ENCODE data around the gene CDX2. TPM values are rescaled to one million over a fixed set of nuclear protein-coding genes. Genes with fewer than 3 reads are reported as not detected.

Gene CDX2
- total RNA-seq, 1 experiment from 2014 or later: not detected

DNA sequence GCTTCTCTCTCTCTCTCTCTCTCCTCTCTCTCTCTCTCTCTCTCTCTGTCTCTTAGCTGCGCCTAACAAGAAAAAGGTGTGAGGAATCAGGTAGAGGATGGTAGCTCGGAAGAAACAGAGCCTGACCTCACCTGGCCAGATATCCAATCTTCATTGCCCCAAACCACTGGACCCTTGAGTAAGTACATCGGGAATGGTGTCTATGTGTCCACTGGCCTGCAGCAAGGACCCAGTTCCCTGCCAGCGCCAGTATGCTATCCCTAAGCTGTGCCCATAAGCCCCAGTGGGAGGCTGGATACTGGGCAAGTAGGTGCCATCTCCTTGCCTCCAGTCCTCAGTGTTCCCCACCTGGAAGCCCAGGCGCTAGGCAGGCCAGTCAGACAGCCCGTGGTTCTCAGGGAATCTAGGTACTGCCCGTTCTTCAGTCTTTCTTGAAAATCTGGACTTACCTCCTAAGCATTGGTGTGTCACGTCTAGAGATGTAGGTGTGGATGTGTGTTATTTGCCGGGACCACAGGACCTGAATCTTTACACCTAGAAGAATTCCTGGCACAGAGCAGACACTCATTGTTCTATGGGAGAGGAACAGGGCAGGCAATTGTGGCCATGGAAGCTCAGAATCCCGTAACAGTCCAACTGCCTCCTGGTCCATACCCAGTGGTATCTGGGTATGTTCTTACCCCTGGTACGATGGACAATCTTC, 12.0 kb upstream of the CDX2 start:
- no peaks in the 10 kb centered on the region for H3K79me2 ChIP-seq (ENCODE audit: low read length)
- H3K27ac ChIP-seq (ENCODE audit: low read length): no peak overlapping the region
- H2AFZ ChIP-seq (ENCODE audit: low read length): no peak overlapping the region
- no peaks in the 10 kb centered on the region for H3K36me3 ChIP-seq (ENCODE audit: insufficient read depth, low read length)
- no peak overlapping the region for H3K4me2 ChIP-seq (ENCODE audit: low read depth, low read length, poor library complexity, severe bottlenecking)
- H3K27me3 ChIP-seq (ENCODE audit: low read length): no peaks in the 10 kb centered on the region
- no peaks in the 10 kb centered on the region for H4K20me1 ChIP-seq (ENCODE audit: insufficient read depth, low read depth, low read length)
- no peak overlapping the region for H3K4me3 ChIP-seq (ENCODE audit: low read length)
- no peaks in the 10 kb centered on the region for H3K9me3 ChIP-seq (ENCODE audit: low read length)
- no peak for DNase-seq
- H3K9ac ChIP-seq (ENCODE audit: low read length): no peak overlapping the region
- no peaks in the 10 kb centered on the region for H3K9me2 ChIP-seq (replicated peaks; ENCODE audit: insufficient read depth, low read length)
- no peaks in the 10 kb centered on the region for H3K4me1 ChIP-seq (ENCODE audit: low read length)

DNA sequence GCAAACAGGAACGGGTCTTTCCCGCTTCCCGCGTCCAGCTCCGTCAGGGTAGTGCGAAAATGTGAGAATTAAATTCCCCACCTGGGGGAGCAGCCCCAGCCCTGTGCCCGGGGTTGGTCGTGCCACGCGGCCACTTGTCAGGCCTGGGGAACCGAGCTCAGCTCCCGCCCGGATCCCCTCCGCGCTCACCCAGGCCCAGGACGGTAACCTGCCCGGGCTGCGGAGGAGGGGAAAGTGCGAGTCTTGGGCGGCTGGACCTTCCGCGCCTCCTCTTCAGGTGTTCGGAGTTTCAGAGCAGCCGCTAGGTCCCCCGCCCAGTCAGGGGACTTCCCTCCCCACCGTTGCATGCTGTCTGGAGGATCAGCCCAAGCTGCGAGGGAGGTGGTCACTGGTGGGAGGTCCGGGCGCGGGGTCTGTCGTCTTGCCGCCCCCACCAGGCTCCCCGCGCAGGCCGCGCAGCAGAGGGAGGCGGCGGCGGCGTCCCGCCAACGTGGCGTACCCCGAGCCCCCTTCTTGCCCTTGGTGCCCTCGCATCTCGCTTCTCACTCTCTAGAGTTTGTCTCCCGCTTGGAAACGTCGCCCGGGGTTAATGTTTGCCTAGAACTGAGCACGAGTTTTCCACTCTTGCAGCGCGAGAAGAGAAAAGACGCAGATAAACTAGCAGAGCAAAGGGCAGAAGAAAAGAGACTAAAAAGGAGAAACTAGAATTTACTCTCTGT, 11.3 kb upstream of the CDX2 start:
- no peaks in the 10 kb centered on the region for H3K9me2 ChIP-seq (replicated peaks; ENCODE audit: insufficient read depth, low read length)
- H3K9me3 ChIP-seq (ENCODE audit: low read length): no peaks in the 10 kb centered on the region
- no peaks in the 10 kb centered on the region for H3K36me3 ChIP-seq (ENCODE audit: insufficient read depth, low read length)
- H3K79me2 ChIP-seq (ENCODE audit: low read length): no peaks in the 10 kb centered on the region
- DNase-seq: no peak
- no peak overlapping the region for H3K27ac ChIP-seq (ENCODE audit: low read length)
- H2AFZ ChIP-seq (ENCODE audit: low read length): no peak overlapping the region
- no peak overlapping the region for H3K4me2 ChIP-seq (ENCODE audit: low read depth, low read length, poor library complexity, severe bottlenecking)
- no peaks in the 10 kb centered on the region for H4K20me1 ChIP-seq (ENCODE audit: insufficient read depth, low read depth, low read length)
- no peaks in the 10 kb centered on the region for H3K4me1 ChIP-seq (ENCODE audit: low read length)
- no peak overlapping the region for H3K9ac ChIP-seq (ENCODE audit: low read length)
- H3K27me3 ChIP-seq (ENCODE audit: low read length): no peaks in the 10 kb centered on the region
- no peak overlapping the region for H3K4me3 ChIP-seq (ENCODE audit: low read length)

GRCh38 chr13:27979765-27980279, 10.7 kb upstream of the CDX2 start:
- Histone ChIP-seq H2AFZ (ENCODE audit: low read length) (no peak overlapping the region), H3K36me3 (ENCODE audit: insufficient read depth, low read length) (no peaks in the 10 kb centered on the region), H3K4me3 (ENCODE audit: low read length) (no peak overlapping the region), H3K27ac (ENCODE audit: low read length) (no peak overlapping the region), H3K9ac (ENCODE audit: low read length) (no peak overlapping the region), H4K20me1 (ENCODE audit: insufficient read depth, low read depth, low read length) (no peaks in the 10 kb centered on the region), H3K4me2 (ENCODE audit: low read depth, low read length, poor library complexity, severe bottlenecking) (no peak overlapping the region), H3K9me3 (ENCODE audit: low read length) (no peaks in the 10 kb centered on the region), H3K79me2 (ENCODE audit: low read length) (no peaks in the 10 kb centered on the region), H3K9me2 (replicated peaks; ENCODE audit: insufficient read depth, low read length) (no peaks in the 10 kb centered on the region), H3K4me1 (ENCODE audit: low read length) (no peaks in the 10 kb centered on the region), H3K27me3 (ENCODE audit: low read length) (no peaks in the 10 kb centered on the region)
- no peak for DNase-seq

GRCh38 chr13:27979001-27979643, 10.0 kb upstream of the CDX2 start:
- H3K4me3 ChIP-seq (ENCODE audit: low read length): no peak overlapping the region

DNA sequence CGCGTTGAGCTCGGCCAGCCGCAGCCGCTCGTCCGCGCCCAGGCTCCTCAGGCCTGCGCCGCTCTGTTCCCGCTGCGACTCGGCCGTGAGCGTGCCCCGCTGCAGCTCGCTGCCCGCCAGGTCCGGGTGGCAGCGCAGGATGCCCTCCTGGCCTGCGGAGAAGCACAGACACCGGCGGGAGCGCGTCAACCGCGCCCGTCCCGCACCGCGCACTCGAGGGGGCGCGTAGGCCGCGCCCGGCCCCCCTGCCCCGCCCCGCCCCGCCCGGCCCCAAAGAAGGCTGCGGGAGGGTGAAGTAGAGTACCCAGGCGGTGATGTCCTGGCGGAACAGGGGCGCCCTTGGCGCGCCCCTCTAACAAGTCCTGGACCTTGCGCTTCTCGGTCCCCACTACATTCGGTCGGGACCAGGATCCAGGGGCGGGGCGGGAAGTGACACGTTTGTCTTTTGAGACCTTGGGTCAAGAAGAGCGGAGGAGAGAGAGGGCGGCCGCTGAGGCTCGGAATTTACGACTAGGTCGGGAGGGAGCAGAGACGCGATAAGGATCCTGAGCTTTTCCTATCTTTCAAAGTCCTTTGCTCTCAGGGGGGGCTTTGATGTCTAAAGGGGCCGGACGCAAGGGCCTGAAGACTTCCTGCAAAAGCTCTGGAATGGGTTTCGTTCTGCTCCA, 9.3 kb upstream of the CDX2 start:
- H3K4me1 ChIP-seq (ENCODE audit: low read length): no peaks in the 10 kb centered on the region
- no peak overlapping the region for H2AFZ ChIP-seq (ENCODE audit: low read length)
- H3K4me2 ChIP-seq (ENCODE audit: low read depth, low read length, poor library complexity, severe bottlenecking): no peak overlapping the region
- no peaks in the 10 kb centered on the region for H3K9me2 ChIP-seq (replicated peaks; ENCODE audit: insufficient read depth, low read length)
- H3K36me3 ChIP-seq (ENCODE audit: insufficient read depth, low read length): no peaks in the 10 kb centered on the region
- no peaks in the 10 kb centered on the region for H3K79me2 ChIP-seq (ENCODE audit: low read length)
- DNase-seq: no peak
- no peak overlapping the region for H3K9ac ChIP-seq (ENCODE audit: low read length)
- H3K27me3 ChIP-seq (ENCODE audit: low read length): no peaks in the 10 kb centered on the region
- H3K4me3 ChIP-seq (ENCODE audit: low read length): no peak overlapping the region
- H3K9me3 ChIP-seq (ENCODE audit: low read length): no peaks in the 10 kb centered on the region
- no peak overlapping the region for H3K27ac ChIP-seq (ENCODE audit: low read length)
- H4K20me1 ChIP-seq (ENCODE audit: insufficient read depth, low read depth, low read length): no peaks in the 10 kb centered on the region

More at GRCh38 chr13:27979001-27979643, 10.0 kb upstream of the CDX2 start:
- Histone ChIP-seq H3K4me1 (ENCODE audit: low read length) (no peaks in the 10 kb centered on the region), H3K27ac (ENCODE audit: low read length) (no peak overlapping the region), H3K9ac (ENCODE audit: low read length) (no peak overlapping the region), H3K4me2 (ENCODE audit: low read depth, low read length, poor library complexity, severe bottlenecking) (no peak overlapping the region), H2AFZ (ENCODE audit: low read length) (no peak overlapping the region), H3K9me3 (ENCODE audit: low read length) (no peaks in the 10 kb centered on the region), H4K20me1 (ENCODE audit: insufficient read depth, low read depth, low read length) (no peaks in the 10 kb centered on the region), H3K9me2 (replicated peaks; ENCODE audit: insufficient read depth, low read length) (no peaks in the 10 kb centered on the region), H3K27me3 (ENCODE audit: low read length) (no peaks in the 10 kb centered on the region), H3K79me2 (ENCODE audit: low read length) (no peaks in the 10 kb centered on the region), H3K36me3 (ENCODE audit: insufficient read depth, low read length) (no peaks in the 10 kb centered on the region)
- no peak for DNase-seq

- no peaks in the 10 kb centered on the region for H3K27me3 ChIP-seq (ENCODE audit: low read length)
- no peak overlapping the region for H3K4me2 ChIP-seq (ENCODE audit: low read depth, low read length, poor library complexity, severe bottlenecking)
- no peaks in the 10 kb centered on the region for H4K20me1 ChIP-seq (ENCODE audit: insufficient read depth, low read depth, low read length)
Observed at GRCh38 chr13:27977476-27978300, 8.6 kb upstream of the CDX2 start.

GRCh38 chr13:27976362-27977091, 7.4 kb upstream of the CDX2 start:
- Histone ChIP-seq H2AFZ (ENCODE audit: low read length) (no peak overlapping the region), H3K4me3 (ENCODE audit: low read length) (no peak overlapping the region), H3K9me2 (replicated peaks; ENCODE audit: insufficient read depth, low read length) (no peaks in the 10 kb centered on the region), H3K9me3 (ENCODE audit: low read length) (no peaks in the 10 kb centered on the region), H4K20me1 (ENCODE audit: insufficient read depth, low read depth, low read length) (no peaks in the 10 kb centered on the region), H3K27me3 (ENCODE audit: low read length) (no peaks in the 10 kb centered on the region), H3K79me2 (ENCODE audit: low read length) (no peaks in the 10 kb centered on the region), H3K9ac (ENCODE audit: low read length) (no peak overlapping the region), H3K36me3 (ENCODE audit: insufficient read depth, low read length) (no peaks in the 10 kb centered on the region), H3K27ac (ENCODE audit: low read length) (no peak overlapping the region), H3K4me2 (ENCODE audit: low read depth, low read length, poor library complexity, severe bottlenecking) (no peak overlapping the region), H3K4me1 (ENCODE audit: low read length) (no peaks in the 10 kb centered on the region)
- no peak for DNase-seq

More at GRCh38 chr13:27977476-27978300, 8.6 kb upstream of the CDX2 start:
- Histone ChIP-seq H3K9me2 (replicated peaks; ENCODE audit: insufficient read depth, low read length) (no peaks in the 10 kb centered on the region), H3K4me1 (ENCODE audit: low read length) (no peaks in the 10 kb centered on the region), H3K4me3 (ENCODE audit: low read length) (no peak overlapping the region), H3K9ac (ENCODE audit: low read length) (no peak overlapping the region), H2AFZ (ENCODE audit: low read length) (no peak overlapping the region), H3K27ac (ENCODE audit: low read length) (no peak overlapping the region), H3K36me3 (ENCODE audit: insufficient read depth, low read length) (no peaks in the 10 kb centered on the region), H3K9me3 (ENCODE audit: low read length) (no peaks in the 10 kb centered on the region), H3K79me2 (ENCODE audit: low read length) (no peaks in the 10 kb centered on the region)
- DNase-seq: no peak
